WTC11 (cell line): ENCODE data around the gene LIMS2. TPM values are rescaled to one million over a fixed set of nuclear protein-coding genes. Genes with fewer than 3 reads are reported as not detected.

Experiments used
- ATAC-seq: fragments of 200-7000 bp; cut with Tn5 transposase; 2 replicates; pipeline ENCODE4 v1.10.0; 2021; ENCODE audit warnings: mild to moderate bottlenecking, moderate library complexity
- CTCF ChIA-PET: fragments of 300-600 bp; sonication (Branson Sonifier 250); formaldehyde crosslinking; loops from one replicate; lab custom pipeline; 2021; ENCODE audit warnings: antibody characterized with exemption; lab: Charles Lee
- POLR2A ChIA-PET: fragments of 350-600 bp; sonication (Branson Sonifier 250); formaldehyde crosslinking; loops from one replicate; lab custom pipeline; 2021; ENCODE audit warnings: antibody characterized with exemption; lab: Charles Lee
- DNase-seq: peaks from one replicate; pipeline ENCODE4 v3.0.0; 2021; ENCODE audit warnings: low spot score
- H3K27ac Mint-ChIP-seq: 2 replicates; pipeline ENCODE4 v1.8.0; 2021; ENCODE audit warnings: mixed read lengths
- H3K27me3 Mint-ChIP-seq: 2 replicates; pipeline ENCODE4 v1.8.0; 2021; ENCODE audit warnings: low read depth, mild to moderate bottlenecking, moderate library complexity, mixed read lengths
- H3K36me3 Mint-ChIP-seq: 2 replicates; pipeline ENCODE4 v1.8.0; 2021; ENCODE audit warnings: mixed read lengths
- H3K4me1 Mint-ChIP-seq: 2 replicates; pipeline ENCODE4 v1.8.0; 2022; ENCODE audit warnings: mixed read lengths
- H3K4me3 Mint-ChIP-seq: 2 replicates; pipeline ENCODE4 v1.8.0; 2021; ENCODE audit warnings: mild to moderate bottlenecking, moderate library complexity, mixed read lengths
- H3K9me3 Mint-ChIP-seq: 2 replicates; pipeline ENCODE4 v1.8.0; 2021; ENCODE audit warnings: mixed read lengths
- ARID4B ChIP-seq: sonication (generic); formaldehyde crosslinking; IDR thresholded peaks from 2 replicates; pipeline ENCODE4 v1.8.0; 2023; ENCODE audit warnings: missing genetic modification reagents, mild to moderate bottlenecking, borderline replicate concordance
- ATF2 ChIP-seq: sonication (generic); formaldehyde crosslinking; IDR thresholded peaks from 2 replicates; pipeline ENCODE4 v1.8.1; 2022; ENCODE audit warnings: low read depth, missing genetic modification reagents, borderline replicate concordance
- ATF3 ChIP-seq: sonication (generic); formaldehyde crosslinking; conservative IDR thresholded peaks from 2 replicates; pipeline ENCODE4 v1.8.1; 2022; ENCODE audit warnings: mild to moderate bottlenecking, missing genetic modification reagents
- ERG ChIP-seq: fragments of 250-450 bp; sonication (Bioruptor Pico); IDR thresholded peaks from 2 replicates; pipeline ENCODE4 v1.8.0; 2021; ENCODE audit warnings: mild to moderate bottlenecking
- ESRRA ChIP-seq: sonication (generic); formaldehyde crosslinking; IDR thresholded peaks from 2 replicates; pipeline ENCODE4 v1.8.1; 2022; ENCODE audit warnings: mild to moderate bottlenecking, missing genetic modification reagents, borderline replicate concordance
- GTF2I ChIP-seq: fragments of 250-450 bp; sonication (Bioruptor Pico); conservative IDR thresholded peaks from 2 replicates; pipeline ENCODE4 v1.4.0; 2021; ENCODE audit warnings: mild to moderate bottlenecking
- JAZF1 ChIP-seq: fragments of 250-450 bp; sonication (Bioruptor Pico); IDR thresholded peaks from 2 replicates; pipeline ENCODE4 v1.9.0; 2021; ENCODE audit warnings: moderate library complexity, mild to moderate bottlenecking, inconsistent platforms
- KAT7 ChIP-seq: sonication (generic); formaldehyde crosslinking; IDR thresholded peaks from 2 replicates; pipeline ENCODE4 v1.8.1; 2023; ENCODE audit warnings: missing genetic modification reagents, mild to moderate bottlenecking, borderline replicate concordance
- NFYB ChIP-seq: sonication (generic); formaldehyde crosslinking; conservative IDR thresholded peaks from 2 replicates; pipeline ENCODE4 v1.8.0; 2022; ENCODE audit warnings: low read depth, missing genetic modification reagents
- NR2C2 ChIP-seq: sonication (generic); formaldehyde crosslinking; IDR thresholded peaks from 2 replicates; pipeline ENCODE4 v1.8.0; 2022; ENCODE audit warnings: mild to moderate bottlenecking, missing genetic modification reagents
- PREB ChIP-seq: sonication (generic); formaldehyde crosslinking; IDR thresholded peaks from 2 replicates; pipeline ENCODE4 v1.8.1; 2022; ENCODE audit warnings: mild to moderate bottlenecking, missing genetic modification reagents, moderate library complexity, borderline replicate concordance
- SMAD4 ChIP-seq: sonication (generic); formaldehyde crosslinking; IDR thresholded peaks from 2 replicates; pipeline ENCODE4 v1.8.0; 2022; ENCODE audit warnings: mild to moderate bottlenecking, missing genetic modification reagents
- ZBTB21 ChIP-seq: sonication (generic); formaldehyde crosslinking; IDR thresholded peaks from 2 replicates; pipeline ENCODE4 v1.8.1; 2023; ENCODE audit warnings: mild to moderate bottlenecking, missing genetic modification reagents, borderline replicate concordance
- ZNF232 ChIP-seq: sonication (generic); formaldehyde crosslinking; IDR thresholded peaks from 2 replicates; pipeline ENCODE4 v1.8.0; 2022; ENCODE audit warnings: mild to moderate bottlenecking, missing genetic modification reagents
- ZNF425 ChIP-seq: fragments of 250-450 bp; sonication (Bioruptor Pico); conservative IDR thresholded peaks from 2 replicates; pipeline ENCODE4 v1.9.0; 2021; ENCODE audit warnings: mild to moderate bottlenecking
- ZNF671 ChIP-seq: fragments of 250-450 bp; sonication (Bioruptor Pico); IDR thresholded peaks from 2 replicates; pipeline ENCODE4 v1.8.0; 2021; ENCODE audit warnings: mild to moderate bottlenecking
- ZSCAN18 ChIP-seq: fragments of 250-450 bp; sonication (Bioruptor Pico); IDR thresholded peaks from 2 replicates; pipeline ENCODE4 v2.1.2; 2022; ENCODE audit warnings: mild to moderate bottlenecking, moderate library complexity
- total RNA-seq: library from RNA; stranded (reverse); gene quantifications from 3 replicates; pipeline ENCODE4 v1.2.3, GENCODE V29; 2021

LIMS2 gene
- total RNA-seq, 1 experiment from 2014 or later, result 2.4 TPM

- TF ChIP-seq ZNF425 (CRISPR knock-in tag) (no peak), ESRRA (no peak), KAT7 (CRISPR knock-in tag) (no peak), ZNF671 (CRISPR knock-in tag) (no peak), GTF2I (CRISPR knock-in tag) (no peak)
Measured at GRCh38 chr2:127621981-127622431, 53.3 kb downstream of the LIMS2 start (continued).

GRCh38 chr2:127620866-127621265 is 54.5 kb downstream of the LIMS2 start:
- POLR2A ChIA-PET, result no interaction called here
- TF ChIP-seq ZNF232 (CRISPR knock-in tag) (no peak), ZNF671 (CRISPR knock-in tag) (no peak), ZSCAN18 (no peak), SMAD4 (CRISPR knock-in tag) (no peak), ZNF425 (CRISPR knock-in tag) (no peak), ERG (CRISPR knock-in tag) (no peak), ARID4B (CRISPR knock-in tag) (no peak), ATF2 (CRISPR knock-in tag) (no peak), NR2C2 (CRISPR knock-in tag) (no peak), JAZF1 (CRISPR knock-in tag) (no peak), PREB (no peak), ZBTB21 (no peak), NFYB (CRISPR knock-in tag) (no peak), ATF3 (no peak)
- TF ChIP-seq, all 79 proteins: peak for 0
- no peaks in the 10 kb centered on the region for H3K36me3 Mint-ChIP-seq
- CTCF ChIA-PET, result interaction anchor here (1.7 kb wide), 1 partner anchor 29 kb away, joined by 4 read pairs; no protein-coding TSS in a partner anchor
- H3K27me3 Mint-ChIP-seq, result no peaks in the 10 kb centered on the region
- H3K4me1 Mint-ChIP-seq, result no peaks in the 10 kb centered on the region
- no peak for DNase-seq
- H3K4me3 Mint-ChIP-seq, result no peak overlapping the region
- H3K9me3 Mint-ChIP-seq, result no peaks in the 10 kb centered on the region
- no peak for ATAC-seq
- H3K27ac Mint-ChIP-seq, result no peak overlapping the region
